ENCODE measurements around the gene GAGE12G. TPM values are rescaled to one million over a fixed set of nuclear protein-coding genes. Genes with fewer than 3 reads are reported as not detected.
"Not testable (repeated sequence)": the region's sequence is repeated elsewhere in the genome, so short reads cannot be mapped to it uniquely, and the experiment has no call there.

Gene GAGE12G
- total and polyA plus RNA-seq, 2 experiments from 2014 or later, result not detected

DNA sequence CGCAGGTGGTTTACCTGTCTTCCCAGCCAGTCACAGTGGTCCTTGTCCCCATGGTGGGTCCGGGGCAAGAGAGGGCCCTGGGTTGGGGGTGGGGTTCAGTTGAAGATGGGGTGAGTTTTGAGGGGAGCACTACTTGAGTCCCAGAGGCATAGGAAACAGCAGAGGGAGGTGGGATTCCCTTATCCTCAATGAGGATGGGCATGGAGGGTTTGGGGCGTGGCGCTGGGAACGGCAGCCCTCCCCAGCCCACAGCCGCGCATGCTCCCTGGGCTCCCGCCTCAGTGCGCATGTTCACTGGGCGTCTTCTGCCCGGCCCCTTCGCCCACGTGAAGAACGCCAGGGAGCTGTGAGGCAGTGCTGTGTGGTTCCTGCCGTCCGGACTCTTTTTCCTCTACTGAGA lies 9.4 kb downstream of the GAGE12G start, which contains the start of gene GAGE12H:
GAGE12H (plus strand) TSS at position 301 of the 400 bp plus-strand sequence. CDS start 1,155 bp downstream, outside the sequence.
- H3K9ac ChIP-seq; H3K4me1 ChIP-seq (ENCODE audit: insufficient read depth); in situ Hi-C loops (cut with MboI); H3K4me3 ChIP-seq; H3K36me3 ChIP-seq (ENCODE audit: low read depth); H2AFZ ChIP-seq; H4K20me1 ChIP-seq (ENCODE audit: insufficient read depth); H3K79me2 ChIP-seq (ENCODE audit: insufficient read depth); H3F3A ChIP-seq (ENCODE audit: insufficient read depth); H3K4me2 ChIP-seq (ENCODE audit: unreplicated experiment); H3K27ac ChIP-seq; H3K9me2 ChIP-seq (ENCODE audit: insufficient read depth); H3K9me3 ChIP-seq (ENCODE audit: low read depth); H3K27me3 ChIP-seq (replicated peaks; ENCODE audit: insufficient read depth); DNase-seq: not testable (repeated sequence)
- no CpG with 5 or more reads among the region's 16 CpGs for WGBS, 2 experiments (ENCODE audit: low coverage in 1 of 2, low lambda C conversion rate in 2 of 2, missing lambda C conversion rate in 2 of 2)

DNA sequence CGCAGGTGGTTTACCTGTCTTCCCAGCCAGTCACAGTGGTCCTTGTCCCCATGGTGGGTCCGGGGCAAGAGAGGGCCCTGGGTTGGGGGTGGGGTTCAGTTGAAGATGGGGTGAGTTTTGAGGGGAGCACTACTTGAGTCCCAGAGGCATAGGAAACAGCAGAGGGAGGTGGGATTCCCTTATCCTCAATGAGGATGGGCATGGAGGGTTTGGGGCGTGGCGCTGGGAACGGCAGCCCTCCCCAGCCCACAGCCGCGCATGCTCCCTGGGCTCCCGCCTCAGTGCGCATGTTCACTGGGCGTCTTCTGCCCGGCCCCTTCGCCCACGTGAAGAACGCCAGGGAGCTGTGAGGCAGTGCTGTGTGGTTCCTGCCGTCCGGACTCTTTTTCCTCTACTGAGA lies 19.0 kb downstream of the GAGE12G start, which contains the start of gene GAGE2A:
GAGE2A (plus strand) TSS at position 301 of the 400 bp plus-strand sequence. CDS start 1,155 bp downstream, outside the sequence.
- H3K4me2 ChIP-seq (ENCODE audit: unreplicated experiment); H3K27ac ChIP-seq; H3K9ac ChIP-seq; H4K20me1 ChIP-seq (ENCODE audit: insufficient read depth); H3F3A ChIP-seq (ENCODE audit: insufficient read depth); DNase-seq; H3K36me3 ChIP-seq (ENCODE audit: low read depth); H3K79me2 ChIP-seq (ENCODE audit: insufficient read depth); in situ Hi-C loops (cut with MboI); H3K27me3 ChIP-seq (replicated peaks; ENCODE audit: insufficient read depth); H2AFZ ChIP-seq; H3K4me3 ChIP-seq; H3K4me1 ChIP-seq (ENCODE audit: insufficient read depth); H3K9me2 ChIP-seq (ENCODE audit: insufficient read depth); H3K9me3 ChIP-seq (ENCODE audit: low read depth): not testable (repeated sequence)
- no CpG with 5 or more reads among the region's 16 CpGs for WGBS, 2 experiments (ENCODE audit: low coverage in 1 of 2, low lambda C conversion rate in 2 of 2, missing lambda C conversion rate in 2 of 2)

DNA sequence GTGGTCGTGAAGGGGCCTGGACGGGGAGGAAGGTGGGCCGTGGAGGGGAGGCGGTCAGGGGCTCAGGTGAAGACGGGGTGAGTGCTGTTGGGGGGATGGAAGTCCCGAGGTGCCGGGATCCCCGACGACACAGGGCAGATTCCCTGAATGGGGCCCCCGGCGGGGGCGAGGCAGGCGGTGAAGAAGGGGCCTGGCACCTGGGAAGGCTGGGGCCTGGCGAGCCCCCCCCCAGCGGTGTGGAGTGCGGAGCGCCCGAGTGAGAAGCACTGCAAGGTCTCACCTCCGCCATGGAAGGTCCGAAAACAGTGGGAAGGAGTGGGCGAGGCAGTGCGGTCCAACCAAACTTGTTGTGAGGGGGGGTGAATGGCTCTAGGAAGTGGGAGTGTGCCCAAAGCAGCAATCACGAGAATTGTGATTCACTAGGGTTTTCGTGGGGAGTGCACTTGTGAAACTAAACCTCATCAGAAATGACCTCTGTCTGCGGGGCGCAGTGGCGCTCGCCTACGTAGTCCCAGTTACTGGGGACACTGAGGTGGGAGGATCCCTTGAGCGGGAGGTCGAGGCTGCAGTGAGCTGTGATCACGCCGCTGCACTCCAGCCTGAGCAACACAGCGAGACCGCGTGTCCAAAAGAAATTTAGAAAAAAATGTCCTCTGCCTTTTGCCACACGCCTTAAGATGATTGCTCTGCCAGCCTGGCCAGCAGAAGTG lies 19.7 kb downstream of the GAGE12G start:
- H3K9ac ChIP-seq; DNase-seq; in situ Hi-C loops (cut with MboI); H3K27me3 ChIP-seq (replicated peaks; ENCODE audit: insufficient read depth); H3K36me3 ChIP-seq (ENCODE audit: low read depth); H2AFZ ChIP-seq; H3K4me1 ChIP-seq (ENCODE audit: insufficient read depth); H3F3A ChIP-seq (ENCODE audit: insufficient read depth); H3K9me2 ChIP-seq (ENCODE audit: insufficient read depth); H3K79me2 ChIP-seq (ENCODE audit: insufficient read depth); H3K4me2 ChIP-seq (ENCODE audit: unreplicated experiment); H3K9me3 ChIP-seq (ENCODE audit: low read depth); H3K27ac ChIP-seq; H3K4me3 ChIP-seq; H4K20me1 ChIP-seq (ENCODE audit: insufficient read depth): not testable (repeated sequence)
- WGBS, 2 experiments (ENCODE audit: low coverage in 1 of 2, low lambda C conversion rate in 2 of 2, missing lambda C conversion rate in 2 of 2), result 67 to 81% methylated on average over 23 to 31 of the region's 37 CpGs

DNA sequence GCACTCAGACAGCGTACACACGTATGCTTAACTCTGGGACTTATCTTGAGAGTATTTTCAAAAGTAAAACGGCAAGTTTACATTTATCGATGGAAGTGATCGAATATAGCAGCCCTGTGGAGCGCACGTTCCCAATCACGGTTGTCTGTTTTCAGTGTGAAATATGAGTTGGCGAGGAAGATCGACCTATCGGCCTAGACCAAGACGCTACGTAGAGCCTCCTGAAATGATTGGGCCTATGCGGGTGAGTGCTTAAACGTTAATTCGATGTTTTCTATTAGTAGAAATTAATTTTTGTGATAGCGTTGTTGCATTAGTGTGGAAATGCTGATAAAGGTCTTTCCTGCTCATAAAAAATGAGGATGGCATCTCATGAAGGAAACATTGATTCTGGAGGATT lies 20.3 kb downstream of the GAGE12G start:
- H3K9me3 ChIP-seq (ENCODE audit: low read depth); H3K36me3 ChIP-seq (ENCODE audit: low read depth); H2AFZ ChIP-seq; in situ Hi-C loops (cut with MboI); H3K27ac ChIP-seq; H3K9ac ChIP-seq; H3K79me2 ChIP-seq (ENCODE audit: insufficient read depth); H3K27me3 ChIP-seq (replicated peaks; ENCODE audit: insufficient read depth); H3K9me2 ChIP-seq (ENCODE audit: insufficient read depth); H3K4me1 ChIP-seq (ENCODE audit: insufficient read depth); H4K20me1 ChIP-seq (ENCODE audit: insufficient read depth); H3K4me3 ChIP-seq; H3F3A ChIP-seq (ENCODE audit: insufficient read depth); H3K4me2 ChIP-seq (ENCODE audit: unreplicated experiment); DNase-seq: not testable (repeated sequence)
- WGBS, 2 experiments (ENCODE audit: low coverage in 1 of 2, low lambda C conversion rate in 2 of 2, missing lambda C conversion rate in 2 of 2), result 65 to 70% methylated on average over 16 to 17 of the region's 17 CpGs

DNA sequence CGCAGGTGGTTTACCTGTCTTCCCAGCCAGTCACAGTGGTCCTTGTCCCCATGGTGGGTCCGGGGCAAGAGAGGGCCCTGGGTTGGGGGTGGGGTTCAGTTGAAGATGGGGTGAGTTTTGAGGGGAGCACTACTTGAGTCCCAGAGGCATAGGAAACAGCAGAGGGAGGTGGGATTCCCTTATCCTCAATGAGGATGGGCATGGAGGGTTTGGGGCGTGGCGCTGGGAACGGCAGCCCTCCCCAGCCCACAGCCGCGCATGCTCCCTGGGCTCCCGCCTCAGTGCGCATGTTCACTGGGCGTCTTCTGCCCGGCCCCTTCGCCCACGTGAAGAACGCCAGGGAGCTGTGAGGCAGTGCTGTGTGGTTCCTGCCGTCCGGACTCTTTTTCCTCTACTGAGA lies 28.5 kb downstream of the GAGE12G start, which contains the start of gene GAGE1:
GAGE1 (plus strand) TSS at position 301 of the 400 bp plus-strand sequence. CDS start 1,155 bp downstream, outside the sequence.
- H3K9ac ChIP-seq; H3K79me2 ChIP-seq (ENCODE audit: insufficient read depth); H4K20me1 ChIP-seq (ENCODE audit: insufficient read depth); H2AFZ ChIP-seq; H3K36me3 ChIP-seq (ENCODE audit: low read depth); H3K4me1 ChIP-seq (ENCODE audit: insufficient read depth); H3K27me3 ChIP-seq (replicated peaks; ENCODE audit: insufficient read depth); H3K9me3 ChIP-seq (ENCODE audit: low read depth); H3F3A ChIP-seq (ENCODE audit: insufficient read depth); H3K4me3 ChIP-seq; H3K27ac ChIP-seq; H3K4me2 ChIP-seq (ENCODE audit: unreplicated experiment); in situ Hi-C loops (cut with MboI); H3K9me2 ChIP-seq (ENCODE audit: insufficient read depth); DNase-seq: not testable (repeated sequence)
- no CpG with 5 or more reads among the region's 16 CpGs for WGBS, 2 experiments (ENCODE audit: low coverage in 1 of 2, low lambda C conversion rate in 2 of 2, missing lambda C conversion rate in 2 of 2)

All from GM23248 (cell line).